Fibroblast of skin of scalp (primary cell): ENCODE measurements around the gene PUS7L.
"Not testable (repeated sequence)": the region's sequence is repeated elsewhere in the genome, so short reads cannot be mapped to it uniquely, and the experiment has no call there.

Source experiments
- DNase-seq: peaks from one replicate; pipeline ENCODE4 v3.0.0-alpha.2; 2013

PUS7L gene

DNA sequence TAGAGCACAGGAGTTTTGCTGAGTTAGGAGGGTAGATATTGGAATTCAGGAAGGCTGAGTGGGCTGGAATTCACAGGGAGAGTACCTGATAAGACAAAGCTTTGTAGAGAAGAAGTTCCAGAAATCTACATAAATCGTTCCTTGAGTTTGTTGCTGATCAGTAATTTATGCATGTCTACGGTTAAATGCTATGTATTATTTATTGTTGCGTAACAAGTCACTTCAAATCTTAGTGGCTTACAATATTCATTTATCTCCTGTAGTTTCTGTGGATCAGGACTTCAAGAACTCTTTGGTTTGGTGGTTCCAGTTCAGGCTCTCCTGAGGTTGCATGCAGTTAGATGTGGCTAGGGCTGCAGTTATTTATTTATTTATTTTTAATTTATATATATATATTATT is 7.8 kb downstream of the PUS7L start:
- no peak for DNase-seq

DNA sequence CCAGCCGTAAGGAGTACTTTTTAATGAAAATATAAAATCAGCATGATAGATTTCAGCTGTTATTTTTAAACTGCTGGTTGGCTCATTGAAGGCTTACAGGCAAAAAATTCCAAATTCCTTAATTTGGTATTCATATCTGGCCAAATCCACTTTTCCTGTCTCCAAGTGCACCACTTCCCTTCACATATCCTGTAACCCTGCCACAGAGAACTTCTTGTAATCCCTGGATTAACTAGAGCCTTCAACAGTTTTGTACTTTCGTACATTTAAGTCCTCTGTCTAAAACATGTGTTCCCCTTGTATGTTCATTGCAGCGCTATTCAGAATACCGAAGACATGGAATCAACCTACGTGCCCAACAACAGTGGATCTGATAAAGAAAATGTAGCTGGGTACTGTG is 9.6 kb downstream of the PUS7L start:
- DNase-seq = peak; percentile 17

DNA sequence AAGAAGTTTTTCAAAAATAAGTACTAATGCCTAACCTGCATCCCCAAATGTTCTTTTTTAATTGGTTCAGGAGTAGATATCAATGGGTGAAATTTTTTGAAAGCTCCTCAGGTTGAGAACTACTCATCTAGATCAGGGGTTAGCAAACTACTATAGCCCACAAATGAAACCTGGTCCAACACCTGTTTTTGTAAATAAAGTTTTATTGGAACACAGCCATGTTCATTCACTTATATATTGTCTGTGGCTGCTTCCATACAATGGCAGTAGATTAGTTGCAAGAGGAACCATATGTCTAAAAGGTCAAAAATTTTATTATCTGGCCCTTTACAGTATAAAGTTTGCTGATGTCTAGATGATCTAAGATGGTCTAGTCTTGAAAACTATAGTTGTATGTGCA is 13.8 kb downstream of the PUS7L start:
- DNase-seq = no peak

DNA sequence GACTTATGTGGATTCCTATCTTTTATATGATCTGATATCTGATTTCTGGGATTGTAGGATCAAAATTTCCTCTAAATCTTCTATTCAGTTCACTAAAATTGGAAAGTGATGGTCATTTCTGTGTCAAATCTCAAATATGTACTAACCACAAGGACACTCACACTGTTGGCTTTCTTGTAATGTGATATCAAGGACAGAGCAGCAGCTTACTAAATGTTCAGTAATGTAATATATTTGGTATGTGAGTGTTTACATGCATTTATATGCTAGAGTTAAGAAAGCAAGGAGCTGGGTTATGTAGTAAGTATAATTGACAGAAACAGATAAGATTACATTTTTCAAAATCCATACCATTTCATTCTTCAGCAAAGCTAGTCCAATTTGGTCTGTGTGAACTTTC is 16.5 kb downstream of the PUS7L start:
- DNase-seq = peak; percentile 90

DNA sequence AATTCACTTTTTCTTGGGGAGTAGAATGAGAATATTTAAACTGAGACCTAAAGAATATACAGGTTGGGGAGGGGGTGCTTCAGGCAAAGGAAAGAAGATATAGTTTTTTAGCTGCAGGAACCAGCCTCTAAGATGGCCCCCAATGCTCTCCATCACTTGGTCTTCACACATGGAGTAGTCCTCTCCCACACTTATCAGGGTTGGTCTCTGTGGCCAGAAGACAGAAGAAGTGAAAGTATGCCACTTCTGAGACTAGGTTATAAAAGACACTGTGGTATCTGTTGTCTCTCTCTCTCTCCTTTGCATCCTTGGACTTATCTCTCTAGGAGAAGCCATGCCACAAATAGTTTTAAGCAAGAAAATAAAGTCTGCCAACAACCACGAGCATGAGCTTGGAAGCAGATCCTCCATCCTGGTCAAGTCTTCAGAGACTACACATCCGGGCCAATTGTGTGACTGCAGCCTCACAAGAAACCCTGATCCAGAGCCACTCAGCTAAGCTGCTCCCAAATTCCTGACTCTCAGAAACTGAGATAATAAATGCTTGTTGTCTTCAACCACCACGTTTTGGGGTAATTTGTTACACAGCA is 18.0 kb downstream of the PUS7L start:
- peak; percentile 74 for DNase-seq

DNA sequence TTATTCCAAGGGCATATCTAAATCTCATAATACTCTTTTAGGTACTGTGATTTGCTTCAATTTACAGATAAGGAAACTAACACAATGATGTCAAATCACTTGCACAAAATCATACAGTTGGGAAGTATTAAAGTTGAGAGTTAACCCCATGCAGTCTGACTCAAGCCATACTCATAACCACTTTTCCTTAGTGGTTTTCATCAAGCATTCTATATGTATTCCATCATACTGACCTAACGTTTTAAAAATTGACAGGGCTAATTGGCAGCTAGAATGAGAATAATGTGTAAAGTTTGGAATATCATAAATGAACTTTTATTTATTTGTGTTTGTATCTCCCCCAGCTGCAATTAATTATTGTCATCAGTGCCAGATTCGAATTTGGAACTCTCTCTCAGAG is 20.9 kb downstream of the PUS7L start:
- DNase-seq = peak; percentile 83

DNA sequence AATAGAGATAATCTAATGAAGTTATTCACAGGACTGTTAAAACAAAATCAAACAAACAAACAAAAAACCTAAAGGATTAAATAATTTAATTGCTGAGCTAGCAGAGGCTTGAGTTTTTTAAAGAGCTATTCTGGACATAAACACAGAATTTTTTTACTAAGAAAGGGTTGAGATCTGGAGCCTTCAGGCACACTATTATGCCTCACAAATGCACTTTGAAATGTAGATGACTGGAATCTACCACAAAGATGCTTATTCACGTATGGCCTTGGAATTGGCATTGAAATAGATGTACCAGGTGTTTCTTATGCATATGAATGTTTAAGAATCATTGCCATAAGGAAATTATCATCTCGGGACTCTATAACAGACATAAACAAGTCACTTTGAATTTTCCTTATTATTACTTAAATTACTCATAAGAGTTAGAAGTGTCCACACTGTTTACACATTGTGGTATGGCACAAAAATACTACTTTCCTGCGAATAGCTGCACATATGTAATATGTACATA is 21.6 kb downstream of the PUS7L start:
- no peak for DNase-seq

DNA sequence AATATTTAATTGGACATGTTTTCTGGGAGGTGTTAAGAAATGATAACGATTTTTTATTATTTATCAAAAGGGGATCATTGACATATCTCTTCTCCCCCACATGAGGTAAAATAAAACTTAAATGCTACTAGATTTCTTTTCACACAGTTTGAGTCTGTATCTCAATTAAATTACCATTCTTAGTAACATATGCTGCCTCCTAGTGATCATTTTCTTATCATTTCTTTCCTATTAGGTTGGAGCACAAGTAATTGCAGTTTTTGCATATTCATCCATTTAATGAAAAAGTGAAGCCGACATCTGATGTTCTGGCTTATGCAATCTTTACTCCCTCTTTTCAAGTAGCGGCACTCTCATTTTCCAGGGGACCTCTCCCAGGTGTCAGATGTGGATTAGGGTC is 24.9 kb downstream of the PUS7L start:
- DNase-seq = no peak

DNA sequence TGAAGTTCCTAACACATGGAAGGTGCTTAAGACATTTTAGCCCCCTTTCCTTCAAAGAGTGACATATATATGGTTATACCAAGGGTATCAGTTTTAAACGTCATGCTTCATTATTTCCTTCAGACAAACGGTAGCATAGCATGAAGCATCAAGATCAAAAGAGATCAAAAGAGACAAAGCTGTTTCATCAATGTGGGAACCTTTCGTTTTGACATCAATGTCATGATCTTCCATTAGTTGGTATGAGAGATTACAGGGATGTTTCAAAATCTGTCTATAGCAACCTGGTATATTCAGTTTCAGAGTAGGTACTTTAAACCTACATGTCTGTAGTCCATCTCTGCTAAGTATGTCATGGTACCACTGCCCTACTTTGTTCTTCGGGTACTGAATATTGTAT is 28.3 kb downstream of the PUS7L start:
- no peak for DNase-seq

DNA sequence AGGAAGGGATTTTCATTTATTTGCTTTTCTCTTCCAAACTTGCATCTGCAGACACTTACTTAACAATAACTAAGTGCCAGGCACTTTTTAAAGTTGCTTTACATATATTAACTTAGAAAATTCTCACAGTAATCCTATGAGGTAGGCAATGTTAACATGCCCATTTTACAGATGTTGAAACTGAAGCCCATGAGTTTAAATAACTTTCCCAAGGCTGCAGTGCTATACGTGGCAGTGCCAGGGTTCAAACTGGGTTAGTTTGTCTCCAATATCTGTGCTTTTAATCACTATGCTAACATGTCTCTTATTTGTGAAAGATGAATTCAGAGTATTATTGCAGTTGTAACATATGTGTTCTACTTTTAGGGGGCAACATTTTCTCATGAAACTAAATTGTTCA is 29.9 kb downstream of the PUS7L start:
- no peak for DNase-seq

DNA sequence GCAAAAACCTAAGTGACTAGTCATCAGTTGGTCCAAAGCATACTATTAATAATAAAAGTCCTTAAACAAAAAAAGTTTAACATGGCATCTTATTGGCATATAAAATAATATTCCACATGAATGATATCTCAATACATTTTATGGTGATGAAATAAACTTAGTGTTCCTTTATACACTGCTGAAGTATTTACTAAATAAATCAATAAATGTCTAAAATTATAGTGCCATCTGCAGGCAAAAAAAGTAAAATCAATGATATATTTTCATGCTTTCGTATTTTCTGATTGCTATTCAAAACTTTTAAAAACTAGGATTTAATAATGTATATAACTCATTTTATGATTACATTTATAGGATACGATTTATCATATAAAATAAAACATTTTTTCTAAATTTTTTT is 30.5 kb downstream of the PUS7L start:
- DNase-seq = no peak

DNA sequence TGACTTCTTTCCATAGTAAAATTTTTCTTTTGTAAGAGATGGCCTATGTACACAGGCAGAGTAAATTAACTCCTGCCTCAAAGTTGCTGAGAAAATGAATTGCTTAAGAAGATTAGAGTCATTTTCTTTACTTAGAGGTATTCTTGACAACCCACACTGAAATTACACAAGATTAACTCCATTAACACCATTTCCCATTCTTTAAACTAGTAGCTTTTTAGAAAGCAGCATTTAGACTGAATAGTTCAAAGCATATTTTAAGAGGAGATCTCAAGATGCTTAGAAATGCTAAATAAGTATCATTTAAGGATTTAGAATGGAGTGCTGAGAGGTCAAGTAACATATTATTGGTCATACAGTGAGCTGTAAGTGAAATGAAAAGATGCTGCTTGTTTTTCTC is 35.5 kb downstream of the PUS7L start:
- no peak for DNase-seq

DNA sequence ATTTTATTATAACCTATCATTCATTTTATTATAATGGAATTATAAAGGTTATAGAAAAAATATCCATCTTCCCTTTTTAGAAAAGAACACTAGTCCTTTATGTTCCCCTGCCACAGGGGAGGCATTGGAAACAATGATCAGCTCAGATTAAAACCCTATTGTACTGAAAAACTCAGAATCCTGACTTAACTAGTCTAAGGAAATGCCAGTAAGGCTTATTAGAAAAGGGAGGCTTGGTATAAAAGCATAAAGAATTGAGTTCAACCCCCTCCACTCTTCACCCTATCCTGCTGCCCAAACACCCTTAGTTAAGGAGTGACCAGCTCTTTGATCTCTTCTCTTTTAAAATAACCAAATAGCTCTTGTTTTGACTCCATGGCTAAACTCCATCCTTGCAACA is 36.0 kb downstream of the PUS7L start:
- no peak for DNase-seq

DNA sequence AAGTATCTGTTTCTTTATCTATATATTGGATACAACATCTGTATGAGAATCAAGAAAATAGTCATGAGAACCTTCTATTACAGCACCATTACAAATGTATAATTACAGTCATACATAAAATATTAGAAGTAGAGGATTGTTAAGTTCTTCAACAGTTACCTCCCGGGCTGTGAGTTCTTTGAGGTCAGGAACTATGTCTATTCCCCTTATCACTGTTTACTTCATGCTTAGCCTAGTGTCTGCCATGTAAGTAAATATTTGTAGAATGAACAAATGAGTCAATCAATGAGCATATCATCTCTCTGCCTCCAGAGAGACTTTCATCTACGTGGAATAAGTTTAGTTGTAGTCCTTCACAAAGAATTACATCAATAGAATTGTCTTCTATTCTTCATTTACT is 47.2 kb downstream of the PUS7L start:
- DNase-seq = no peak

DNA sequence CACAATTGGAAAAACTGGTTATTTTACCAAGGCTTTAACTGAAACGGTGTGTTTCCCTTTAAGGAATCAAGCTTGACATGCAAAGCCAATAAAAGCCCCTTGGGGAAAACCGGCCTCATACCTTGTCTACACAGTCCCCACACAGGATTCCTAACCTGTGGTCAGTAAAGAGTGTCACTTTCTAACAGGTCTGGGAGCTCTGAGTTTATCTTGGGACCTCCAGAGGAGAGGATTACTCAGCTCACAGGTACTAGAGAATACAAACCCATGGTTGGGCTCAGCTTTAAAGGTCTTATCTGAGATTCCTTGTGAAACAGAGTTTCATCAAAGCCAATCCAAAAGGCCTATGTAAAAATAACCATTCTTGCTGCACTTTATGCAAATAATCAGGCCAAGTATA is 54.8 kb downstream of the PUS7L start:
- not testable (repeated sequence) for DNase-seq

DNA sequence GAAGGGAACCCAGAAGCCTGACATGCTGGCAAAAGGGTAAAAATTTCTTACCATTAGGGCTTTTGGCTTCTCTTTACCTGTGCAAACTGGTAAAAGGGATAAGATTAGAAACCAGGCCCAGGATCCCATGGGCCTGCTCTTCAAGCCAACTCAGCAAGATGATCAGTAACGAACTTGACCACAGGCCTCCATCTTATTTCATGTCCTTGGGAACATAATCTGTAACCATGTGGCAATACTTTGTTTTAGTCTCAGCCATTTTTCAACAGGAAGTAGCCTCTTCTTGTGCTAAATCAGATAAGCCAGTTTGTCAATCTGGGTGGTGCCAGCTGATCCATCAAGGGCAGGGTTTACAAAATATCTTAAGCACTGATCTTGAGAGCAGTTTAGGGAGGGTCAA is 57.4 kb downstream of the PUS7L start:
- not testable (repeated sequence) for DNase-seq

DNA sequence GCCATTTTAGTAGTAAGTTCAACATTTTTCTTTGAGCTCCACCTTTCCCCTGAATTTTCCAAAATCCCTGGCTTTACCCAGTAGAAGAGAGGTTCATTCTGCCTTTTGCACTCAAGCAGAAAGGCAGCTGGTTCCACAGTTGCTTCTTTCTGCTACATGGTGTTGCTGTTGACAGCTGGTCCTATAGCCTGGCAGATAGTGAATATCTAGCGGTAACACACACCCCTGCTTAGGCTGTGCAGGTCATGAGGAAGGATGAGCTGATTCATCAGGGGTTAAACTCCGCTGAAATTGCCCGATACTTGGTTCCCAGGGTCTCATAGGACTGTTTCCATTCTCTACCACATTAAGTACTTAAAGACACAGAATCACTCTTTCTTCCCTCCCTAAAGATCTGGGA is 62.4 kb downstream of the PUS7L start:
- no peak for DNase-seq

DNA sequence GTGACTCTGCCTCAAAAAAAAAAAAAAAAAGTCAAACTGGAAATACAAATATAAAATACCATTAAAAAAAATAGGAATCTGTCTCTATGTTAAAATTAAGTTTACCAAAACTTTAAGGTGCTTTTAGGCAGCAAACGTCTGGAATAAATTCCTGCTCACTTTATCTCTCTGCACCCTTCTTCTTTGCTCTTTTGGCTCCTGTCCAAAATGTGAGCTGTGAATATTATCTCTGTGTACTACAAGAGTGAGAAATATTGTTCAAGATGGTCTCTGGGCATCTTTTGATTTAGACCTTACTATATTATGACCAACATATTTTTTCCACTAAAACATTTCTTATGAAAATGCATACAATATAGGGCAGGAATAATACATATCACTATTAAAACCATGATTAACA is 63.7 kb downstream of the PUS7L start:
- no peak for DNase-seq

DNA sequence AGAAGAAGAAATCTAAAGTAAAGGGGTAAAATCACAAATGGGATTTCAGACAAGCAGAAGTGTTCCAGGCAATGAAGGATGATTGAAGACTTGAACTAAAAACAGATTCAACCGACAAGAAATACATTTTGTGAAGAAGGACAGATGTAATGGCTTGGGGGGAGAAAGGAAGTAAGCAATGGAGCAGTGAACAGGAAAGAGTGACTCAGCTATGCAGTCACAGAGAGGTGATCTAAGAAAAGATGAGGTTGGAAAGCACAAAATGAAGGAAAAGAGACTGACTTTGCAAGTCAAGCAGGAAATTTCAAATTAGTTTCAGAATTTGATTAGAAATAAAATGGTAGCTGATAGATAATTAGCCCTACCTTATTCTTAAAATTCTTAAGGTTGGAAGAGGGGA is 66.5 kb downstream of the PUS7L start:
- peak; percentile 10 for DNase-seq

DNA sequence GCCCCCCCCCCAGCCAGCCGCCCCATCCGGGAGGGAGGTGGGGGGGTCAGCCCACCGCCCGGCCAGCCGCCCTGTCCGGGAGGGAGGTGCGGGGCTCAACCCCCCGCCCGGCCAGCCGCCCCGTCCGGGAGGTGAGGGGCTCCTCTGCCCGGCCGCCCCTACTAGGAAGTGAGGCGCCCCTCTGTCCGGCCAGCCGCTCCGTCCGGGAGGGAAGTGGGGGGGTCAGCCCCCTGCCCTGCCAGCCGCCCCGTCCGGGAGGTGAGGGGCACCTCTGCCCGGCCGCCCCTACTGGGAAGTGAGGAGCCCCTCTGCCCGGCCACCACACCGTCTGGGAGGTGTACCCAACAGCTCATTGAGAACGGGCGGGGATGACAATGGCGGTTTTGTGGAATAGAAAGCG is 73.1 kb downstream of the PUS7L start:
- DNase-seq = not testable (repeated sequence)

DNA sequence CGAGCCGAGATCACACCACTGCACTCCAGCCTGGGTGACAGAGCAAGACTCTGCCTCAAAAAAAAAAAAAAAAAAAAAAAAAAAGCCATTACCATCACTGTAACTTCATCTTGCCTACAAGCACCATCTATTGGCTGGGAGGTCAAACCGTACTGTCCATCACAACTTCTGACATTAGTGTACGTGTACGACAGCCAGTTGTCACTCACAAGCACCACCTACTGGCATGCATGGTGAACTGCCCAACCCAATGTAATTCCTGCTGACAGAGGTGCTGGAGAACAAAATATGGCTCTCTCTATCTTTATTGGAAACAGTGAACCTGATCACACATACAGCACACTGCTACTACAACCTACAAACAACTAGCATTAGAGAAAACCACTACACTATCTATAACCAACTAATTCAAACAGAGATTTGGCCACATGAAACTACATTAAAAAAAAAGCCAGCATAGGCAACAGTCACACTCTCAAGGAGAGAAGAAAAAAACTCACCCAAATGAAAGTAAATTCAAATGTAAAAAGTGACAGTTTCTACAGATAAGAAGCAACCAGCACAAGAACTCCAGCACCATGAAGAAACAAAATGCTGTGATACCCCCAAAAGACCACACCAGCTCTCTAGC is 82.3 kb downstream of the PUS7L start:
- no peak for DNase-seq

DNA sequence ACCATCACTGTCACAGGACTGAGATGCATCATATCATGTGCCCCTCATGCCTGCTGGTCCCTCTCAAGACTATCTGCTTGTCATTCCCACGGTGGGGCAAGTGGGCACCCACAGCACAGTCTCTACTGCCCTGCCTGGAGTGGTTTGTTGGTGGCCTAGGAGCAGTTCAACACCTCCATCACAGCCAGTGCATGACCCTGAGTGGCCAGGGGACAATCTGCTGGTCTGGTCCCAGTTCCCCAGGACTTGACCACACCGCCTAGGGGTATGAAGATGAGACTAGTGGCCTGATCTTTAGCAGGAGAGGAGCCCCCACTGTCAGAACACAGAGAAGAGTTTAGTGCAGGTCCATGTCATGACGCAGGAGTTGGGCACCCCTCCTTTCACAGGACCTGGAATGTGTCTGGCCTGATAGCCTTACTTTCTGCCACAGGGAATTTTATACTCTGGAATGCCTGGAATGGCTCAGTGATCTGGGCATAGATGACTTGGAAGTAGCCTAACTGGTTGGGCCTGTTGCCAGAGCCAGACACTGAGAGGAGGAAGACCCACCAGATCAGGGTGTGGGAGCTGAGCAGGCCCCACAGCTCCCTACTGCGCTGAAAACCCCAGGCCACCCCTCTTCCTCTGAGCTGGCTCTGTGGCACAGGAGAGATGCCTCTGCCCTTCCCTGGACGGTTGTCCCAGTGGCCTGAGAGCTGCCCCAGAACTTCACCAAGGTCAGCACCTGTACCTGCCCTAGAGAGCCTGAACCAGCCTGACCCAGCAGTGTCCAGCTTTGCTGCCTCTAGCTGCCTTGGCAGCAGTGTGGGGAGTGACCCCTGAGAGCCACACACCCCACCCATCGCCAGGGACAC is 83.3 kb downstream of the PUS7L start:
- peak; percentile 45 for DNase-seq

DNA sequence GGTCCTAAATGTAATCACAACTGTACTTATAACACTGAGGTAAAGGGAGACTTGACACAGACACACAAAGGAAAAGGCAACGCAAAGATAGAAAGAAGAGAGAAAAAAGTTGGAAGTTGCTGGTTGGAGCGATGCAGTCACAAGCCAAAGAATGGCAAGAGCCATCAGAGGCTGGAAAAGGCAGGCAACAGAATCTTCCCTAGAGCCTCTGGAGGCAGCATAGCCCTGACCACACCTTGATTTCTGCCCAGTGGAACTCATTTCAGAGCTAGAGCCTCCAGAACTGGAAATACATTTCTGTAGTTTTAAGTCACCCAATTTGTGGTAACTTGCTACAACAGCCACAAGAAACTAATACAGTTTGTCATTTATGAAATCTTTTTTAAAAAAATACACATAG is 89.2 kb downstream of the PUS7L start:
- no peak for DNase-seq
